AG04449 (cell line): ENCODE measurements around the gene CPNE2.

Experiments
- CTCF ChIA-PET: fragments of 350-600 bp; formaldehyde crosslinking; extraction: SDS; loops from one replicate; lab custom pipeline; 2021; ENCODE audit warnings: antibody characterized with exemption; lab: Yijun Ruan, JAX
- POLR2A ChIA-PET: fragments of 400-600, 350-600 bp; formaldehyde crosslinking; extraction: SDS; loops from one replicate; lab custom pipeline; 2020; ENCODE audit warnings: antibody characterized with exemption, inconsistent platforms; lab: Yijun Ruan, JAX
- DNase-seq: peaks from one replicate; pipeline ENCODE4 v3.0.0-alpha.2; 2010; ENCODE audit warnings: low read depth, low spot score
- H3K4me3 ChIP-seq: 2 replicates; pipeline ENCODE4 v1.5.1; 2011; ENCODE audit warnings: low read depth, mild to moderate bottlenecking, control low read depth, low read length
- TF ChIP-seq, protein P1 (sequence below): IDR thresholded peaks from one replicate; pipeline ENCODE4 v1.5.1; 2011; ENCODE audit warnings: mild to moderate bottlenecking, moderate library complexity, low read length, control low read depth, inconsistent platforms; ENCODE audit not compliant: insufficient read depth; ENCODE audit errors: missing control alignments

CPNE2 gene

DNA sequence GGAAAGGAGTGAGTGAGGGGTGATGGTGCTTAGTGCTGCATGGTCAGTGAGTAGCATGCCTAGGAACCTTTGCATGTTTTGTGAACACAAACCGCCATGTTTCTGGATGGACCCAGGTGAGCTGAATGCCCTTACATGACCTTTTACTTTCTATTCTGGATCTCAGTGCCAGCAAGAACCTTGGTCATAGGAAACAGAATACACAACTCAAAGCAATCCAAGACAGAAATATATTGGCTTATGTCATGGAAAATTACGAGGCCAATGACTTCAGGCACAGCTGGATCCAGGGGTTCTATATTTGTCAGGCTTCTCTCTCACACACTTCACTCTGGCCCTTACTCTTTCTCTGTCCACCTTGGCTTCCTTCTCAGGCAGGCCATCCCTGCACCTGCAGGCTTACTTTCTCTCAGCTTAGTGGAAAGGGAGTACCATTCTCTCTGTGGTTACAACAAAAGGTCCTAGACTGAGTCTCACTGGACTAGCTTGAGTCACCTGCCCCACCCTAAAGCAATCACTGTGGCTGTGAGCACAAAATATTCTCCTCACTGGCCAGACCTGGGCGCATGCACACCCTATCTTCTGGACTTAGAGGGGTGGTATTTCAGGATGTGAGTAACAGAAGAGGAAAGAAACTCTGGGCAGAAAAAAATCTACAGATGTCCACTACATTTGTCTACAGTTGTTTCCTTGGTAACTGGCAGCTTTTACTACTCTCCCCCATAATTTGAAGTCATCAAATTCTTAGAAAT, 20.4 kb upstream of the CPNE2 start:
- CTCF ChIA-PET: interaction anchor here (0.7 to 6.3 kb wide), 8 partner anchors 10 to 96 kb away, joined by 3 to 60 read pairs (median 3); partner anchors contain the start of gene CPNE2
- TF ChIP-seq, protein P1, sequence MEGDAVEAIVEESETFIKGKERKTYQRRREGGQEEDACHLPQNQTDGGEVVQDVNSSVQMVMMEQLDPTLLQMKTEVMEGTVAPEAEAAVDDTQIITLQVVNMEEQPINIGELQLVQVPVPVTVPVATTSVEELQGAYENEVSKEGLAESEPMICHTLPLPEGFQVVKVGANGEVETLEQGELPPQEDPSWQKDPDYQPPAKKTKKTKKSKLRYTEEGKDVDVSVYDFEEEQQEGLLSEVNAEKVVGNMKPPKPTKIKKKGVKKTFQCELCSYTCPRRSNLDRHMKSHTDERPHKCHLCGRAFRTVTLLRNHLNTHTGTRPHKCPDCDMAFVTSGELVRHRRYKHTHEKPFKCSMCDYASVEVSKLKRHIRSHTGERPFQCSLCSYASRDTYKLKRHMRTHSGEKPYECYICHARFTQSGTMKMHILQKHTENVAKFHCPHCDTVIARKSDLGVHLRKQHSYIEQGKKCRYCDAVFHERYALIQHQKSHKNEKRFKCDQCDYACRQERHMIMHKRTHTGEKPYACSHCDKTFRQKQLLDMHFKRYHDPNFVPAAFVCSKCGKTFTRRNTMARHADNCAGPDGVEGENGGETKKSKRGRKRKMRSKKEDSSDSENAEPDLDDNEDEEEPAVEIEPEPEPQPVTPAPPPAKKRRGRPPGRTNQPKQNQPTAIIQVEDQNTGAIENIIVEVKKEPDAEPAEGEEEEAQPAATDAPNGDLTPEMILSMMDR: no peak
- no peak overlapping the region for H3K4me3 ChIP-seq
- POLR2A ChIA-PET: no interaction called here
- DNase-seq: no peak

DNA sequence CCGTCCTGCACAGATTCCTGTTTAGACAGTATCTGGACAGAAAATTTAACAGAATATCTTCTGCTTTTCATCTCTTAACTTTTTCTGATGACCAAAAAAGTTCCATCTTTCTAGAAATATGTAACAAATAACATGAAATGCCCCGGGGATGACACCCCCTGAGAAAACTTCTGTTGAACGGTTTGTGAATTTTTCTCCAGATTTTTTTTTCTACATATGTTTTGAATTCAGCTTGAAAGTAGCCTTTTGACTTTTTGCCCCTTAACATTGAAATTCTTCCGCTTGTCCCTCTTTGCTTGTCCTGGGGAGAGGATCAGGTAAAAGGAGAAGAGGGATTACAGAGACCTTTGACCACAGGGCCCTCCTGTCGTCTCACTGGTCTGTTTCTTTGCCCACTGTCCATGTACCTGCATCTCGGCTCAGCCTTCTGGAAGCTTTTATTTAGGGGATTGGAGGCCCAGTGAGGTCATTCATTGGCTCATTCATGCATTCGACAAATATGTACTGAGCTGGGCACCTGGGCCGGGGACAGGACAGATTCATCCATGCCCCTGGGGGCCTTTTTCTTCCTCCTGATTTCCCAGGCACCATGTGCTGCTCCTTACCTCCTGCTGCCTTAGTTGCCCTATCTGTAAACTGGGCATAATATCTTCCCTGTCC, 19.6 kb upstream of the CPNE2 start:
- no peak for DNase-seq
- CTCF ChIA-PET: interaction anchor here (0.8 to 6.3 kb wide), 6 partner anchors 13 to 95 kb away, joined by 3 to 60 read pairs (median 4); partner anchors contain the start of gene CPNE2
- POLR2A ChIA-PET: no interaction called here
- TF ChIP-seq, protein P1: no peak
- H3K4me3 ChIP-seq: no peak overlapping the region

DNA sequence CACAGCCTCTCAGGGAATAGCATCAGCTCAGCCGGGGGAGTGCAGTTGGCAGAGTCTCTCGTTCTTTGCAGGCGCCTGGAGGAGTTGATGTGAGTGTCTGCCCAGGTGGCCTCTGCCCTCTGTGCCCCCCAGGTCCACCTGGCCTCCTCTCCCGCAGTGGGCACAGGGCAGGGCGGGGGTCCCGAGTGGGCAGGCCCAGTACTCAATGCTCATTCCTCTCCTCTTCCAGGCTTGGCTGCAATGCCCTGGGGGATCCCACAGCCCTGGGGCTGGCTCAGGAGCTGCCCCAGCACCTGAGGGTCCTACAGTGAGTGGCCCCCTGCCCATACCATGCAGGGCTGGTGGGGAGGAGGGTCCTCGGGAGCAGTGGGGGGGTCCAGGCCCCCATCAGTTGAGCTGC, 14.7 kb upstream of the CPNE2 start:
- TF ChIP-seq, protein P1: no peak
- DNase-seq: no peak
- POLR2A ChIA-PET: interaction anchor here (1.6 kb wide), 1 partner anchor 10 kb away, joined by 4 read pairs; no protein-coding TSS in a partner anchor
- no peak overlapping the region for H3K4me3 ChIP-seq
- CTCF ChIA-PET: interaction anchor here (1.7 to 6.3 kb wide), 3 partner anchors 8 to 341 kb away, joined by 4 to 60 read pairs (median 10); partner anchors contain the start of gene CPNE2

DNA sequence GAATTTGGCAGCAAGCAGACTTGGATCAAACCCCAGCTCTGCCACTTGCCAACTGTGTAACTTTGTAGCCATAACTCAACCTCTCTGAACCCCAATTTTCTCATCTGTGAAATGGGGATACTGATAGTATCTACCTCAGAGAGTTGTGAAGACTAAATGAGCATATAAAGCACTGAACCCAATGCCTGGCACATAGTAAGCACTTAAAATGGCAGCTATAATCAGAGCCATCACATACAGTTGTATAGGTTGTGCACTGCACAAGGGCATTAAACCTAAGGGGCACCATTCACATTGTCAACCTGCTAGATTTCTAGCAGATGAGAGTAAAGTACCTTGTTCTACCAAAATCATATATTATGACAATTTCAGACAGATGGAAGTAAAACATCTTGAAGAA, 10.6 kb upstream of the CPNE2 start:
- no peak overlapping the region for H3K4me3 ChIP-seq
- CTCF ChIA-PET: interaction anchor here (0.7 to 9.6 kb wide), 8 partner anchors 10 to 100 kb away, joined by 3 to 197 read pairs (median 17); partner anchors contain the start of genes CPNE2, PSME3IP1 and RSPRY1
- DNase-seq: no peak
- POLR2A ChIA-PET: no interaction called here
- TF ChIP-seq, protein P1: no peak

DNA sequence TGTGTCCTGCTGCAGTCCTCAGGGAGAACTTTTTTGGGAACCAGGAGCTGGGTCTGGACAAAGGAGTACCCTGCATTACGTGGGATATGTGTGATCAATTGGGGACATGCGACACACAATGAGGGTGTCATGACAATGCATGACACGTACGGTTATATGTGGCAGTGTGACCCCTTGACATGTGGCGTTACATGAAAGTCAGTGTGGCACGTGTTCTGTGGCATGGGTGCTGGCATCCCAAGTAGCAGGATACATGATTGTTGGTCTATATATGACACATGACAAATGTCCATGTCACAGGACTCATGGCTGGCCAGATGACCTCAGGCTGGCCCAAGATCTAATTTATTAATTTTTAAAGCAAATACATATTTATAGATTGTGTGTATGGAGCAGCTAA, 9.7 kb upstream of the CPNE2 start:
- no peak overlapping the region for H3K4me3 ChIP-seq
- DNase-seq: no peak
- POLR2A ChIA-PET: interaction anchor here (1.3 kb wide), 1 partner anchor 10 kb away, joined by 3 read pairs; the partner anchor contains the start of gene CPNE2
- CTCF ChIA-PET: interaction anchor here (1.0 to 9.6 kb wide), 21 partner anchors 8 to 334 kb away, joined by 3 to 197 read pairs (median 16); partner anchors contain the start of genes CPNE2, PSME3IP1 and RSPRY1
- TF ChIP-seq, protein P1: no peak
